IPS-18a (cell line): Measurements from ENCODE around the gene CES2.
"Not testable (repeated sequence)": the region's sequence is repeated elsewhere in the genome, so short reads cannot be mapped to it uniquely, and the experiment has no call there.

Experiments
- H3K27ac ChIP-seq: one replicate; pipeline ENCODE4 v1.5.1; 2013; ENCODE audit warnings: low read length
- H3K27me3 ChIP-seq: one replicate; pipeline ENCODE4 v1.6.1; 2013; ENCODE audit warnings: mild to moderate bottlenecking, low read length; ENCODE audit not compliant: control insufficient read depth, insufficient read depth
- H3K36me3 ChIP-seq: one replicate; pipeline ENCODE4 v1.6.1; 2013; ENCODE audit warnings: low read depth, low read length; ENCODE audit not compliant: control insufficient read depth
- H3K4me1 ChIP-seq: one replicate; pipeline ENCODE4 v1.6.1; 2013; ENCODE audit warnings: low read depth, low read length; ENCODE audit not compliant: control insufficient read depth
- H3K4me3 ChIP-seq: one replicate; pipeline ENCODE4 v1.5.1; 2013; ENCODE audit warnings: low read length
- H3K9ac ChIP-seq: one replicate; pipeline ENCODE4 v1.6.1; 2013; ENCODE audit warnings: mild to moderate bottlenecking, low read length, moderate library complexity
- H3K9me3 ChIP-seq: one replicate; pipeline ENCODE4 v1.6.1; 2013; ENCODE audit warnings: low read depth, low read length; ENCODE audit not compliant: control insufficient read depth

CES2 gene

DNA sequence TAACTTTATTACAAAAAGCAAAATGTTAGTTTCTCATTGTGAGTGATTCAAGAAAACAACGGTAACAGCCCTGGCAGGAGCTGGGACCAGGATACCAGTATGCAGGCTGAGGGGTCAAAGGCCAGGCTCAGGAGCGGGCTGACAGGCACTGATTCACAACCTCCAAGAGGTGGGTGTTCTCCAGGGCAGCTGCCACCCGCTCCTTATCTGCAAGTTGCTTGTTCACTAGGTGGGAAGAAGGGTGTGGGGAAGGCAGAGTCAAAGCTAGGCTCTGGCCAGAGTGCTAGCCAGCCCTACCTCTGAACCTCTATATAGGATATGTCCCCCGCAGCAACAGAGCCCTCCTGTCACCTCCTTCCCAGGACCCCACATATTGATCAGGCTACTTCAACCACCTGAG, 3.2 kb upstream of the CES2 start:
- H3K9me3 ChIP-seq: no peaks in the 10 kb centered on the region
- H3K4me3 ChIP-seq: no peak overlapping the region
- H3K27me3 ChIP-seq: peaks cover 6% of the 10 kb centered on the region
- H3K36me3 ChIP-seq: no peaks in the 10 kb centered on the region
- H3K27ac ChIP-seq: no peak overlapping the region
- H3K4me1 ChIP-seq: peaks cover 7% of the 10 kb centered on the region
- H3K9ac ChIP-seq: no peak overlapping the region

DNA sequence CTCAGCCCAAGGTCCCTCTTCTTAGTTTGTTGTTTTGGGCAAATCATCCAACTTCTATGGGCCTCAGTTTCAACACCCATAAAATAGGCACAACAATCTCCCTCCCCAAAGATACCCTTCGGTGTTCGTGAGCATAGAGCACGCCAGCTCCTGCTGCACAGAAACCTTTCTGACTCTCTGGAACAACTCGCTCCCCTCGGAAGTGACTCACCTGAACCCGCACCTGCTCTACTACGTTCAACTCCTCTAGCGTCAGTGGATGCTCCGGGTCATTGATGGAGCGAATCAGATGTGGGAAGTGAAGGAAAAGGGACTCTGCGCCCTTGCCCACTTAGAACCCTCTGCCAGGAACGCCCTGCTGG, 1.6 kb upstream of the CES2 start:
- H3K27ac ChIP-seq: no peak overlapping the region
- no peaks in the 10 kb centered on the region for H3K36me3 ChIP-seq
- H3K9me3 ChIP-seq: no peaks in the 10 kb centered on the region
- H3K27me3 ChIP-seq: no peaks in the 10 kb centered on the region
- peaks cover 4% of the 10 kb centered on the region for H3K4me1 ChIP-seq
- H3K9ac ChIP-seq: peak overlapping the region; percentile 68
- H3K4me3 ChIP-seq: peak overlapping the region; percentile 90

DNA sequence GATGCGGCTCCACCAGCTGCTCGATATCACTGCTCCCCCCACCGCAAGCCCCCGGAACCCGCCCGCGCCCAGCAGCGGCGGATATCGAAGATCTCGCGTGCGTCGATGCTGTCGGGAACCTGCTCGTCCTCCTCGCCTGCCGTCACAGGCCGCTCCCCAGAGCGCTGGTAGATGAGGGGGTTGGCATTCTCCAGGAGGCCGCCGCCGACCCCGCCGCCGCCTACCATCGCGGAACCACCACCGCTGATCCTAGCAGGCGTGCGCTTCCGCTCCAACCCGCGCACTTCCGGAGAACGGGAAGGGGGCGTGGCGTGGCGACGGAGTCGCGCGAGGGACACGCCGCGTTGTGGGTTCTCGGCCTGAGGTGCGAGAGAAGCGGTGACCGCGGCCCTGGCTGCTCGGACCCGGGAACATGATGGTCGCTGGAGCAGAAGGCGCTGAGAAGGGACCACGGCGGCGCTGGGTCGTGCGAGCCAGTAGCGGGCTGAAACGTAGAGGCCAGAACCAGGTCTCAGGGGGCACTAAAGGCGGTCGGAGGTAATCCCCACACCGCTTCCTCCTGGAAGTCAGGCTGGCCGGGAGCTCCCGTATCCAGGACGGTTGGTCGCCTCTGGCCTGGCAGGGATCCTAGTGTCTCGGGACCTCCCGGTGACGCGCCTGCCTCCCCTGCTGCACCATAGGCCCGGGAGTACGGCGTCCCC, 1.0 kb upstream of the CES2 start, which contains the start of gene CIAO2B:
TSS of gene CIAO2B (minus strand) at position 265 of the 701 bp plus-strand sequence. CDS start at position 227, 38 bp downstream.
- Histone ChIP-seq H3K36me3 (no peaks in the 10 kb centered on the region), H3K9me3 (no peaks in the 10 kb centered on the region), H3K27me3 (no peaks in the 10 kb centered on the region), H3K27ac (no peak within 1 kb of the TSS), H3K9ac (peak within 1 kb of the TSS; percentile 68), H3K4me3 (peak within 1 kb of the TSS; percentile 90), H3K4me1 (peaks cover 4% of the 10 kb centered on the region)

DNA sequence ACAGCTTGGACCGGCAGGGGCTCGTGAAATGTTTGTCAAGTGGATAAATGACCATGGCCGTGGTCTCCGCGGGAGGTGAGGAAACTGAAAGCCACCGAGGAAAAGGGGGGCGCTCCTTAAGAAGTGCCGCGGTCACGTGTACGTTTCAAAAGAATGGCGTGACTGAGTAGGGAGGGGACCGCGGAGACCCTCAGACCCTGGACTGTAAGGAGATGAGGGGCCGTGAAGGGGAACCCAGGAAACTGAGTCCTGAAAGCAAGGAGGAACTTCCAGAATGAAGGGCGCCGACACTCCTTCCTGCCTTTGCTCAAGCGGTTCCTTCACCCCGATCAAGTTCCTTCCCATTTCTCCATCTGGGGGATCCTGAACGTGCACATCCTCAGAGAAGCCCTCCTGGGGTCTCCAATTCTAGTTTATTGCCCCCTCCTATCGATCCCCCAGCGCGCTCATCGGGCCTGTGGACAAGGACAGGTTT, 440 bp upstream of the CES2 start:
- H3K36me3 ChIP-seq, H3K27me3 ChIP-seq, H3K27ac ChIP-seq, H3K4me1 ChIP-seq, H3K9me3 ChIP-seq: not testable (repeated sequence)
- H3K4me3 ChIP-seq: peak overlapping the region; percentile 90
- H3K9ac ChIP-seq: peak overlapping the region; percentile 68

DNA sequence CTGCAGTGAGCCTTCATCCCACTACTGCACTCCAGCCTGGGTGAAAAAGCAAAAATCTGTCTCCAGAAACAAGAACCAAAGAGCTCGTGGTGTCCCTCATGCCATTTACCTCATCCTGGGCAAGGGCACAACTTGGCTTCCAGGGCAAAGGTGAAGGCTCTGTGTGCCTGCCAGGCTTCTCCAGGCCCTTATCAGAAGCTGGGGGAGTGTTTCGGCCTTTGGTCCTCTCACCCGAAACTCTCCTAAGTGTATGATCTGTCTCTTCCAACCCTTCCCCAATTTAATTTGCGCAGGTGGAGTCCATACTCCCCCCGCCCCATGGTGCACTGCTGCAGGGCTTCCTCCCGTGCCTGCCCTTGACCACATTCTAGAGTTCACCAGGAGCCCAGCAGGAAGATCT, 1.1 kb downstream of the CES2 start:
- peaks cover 4% of the 10 kb centered on the region for H3K4me1 ChIP-seq
- no peak overlapping the region for H3K9ac ChIP-seq
- H3K27ac ChIP-seq: no peak overlapping the region

DNA sequence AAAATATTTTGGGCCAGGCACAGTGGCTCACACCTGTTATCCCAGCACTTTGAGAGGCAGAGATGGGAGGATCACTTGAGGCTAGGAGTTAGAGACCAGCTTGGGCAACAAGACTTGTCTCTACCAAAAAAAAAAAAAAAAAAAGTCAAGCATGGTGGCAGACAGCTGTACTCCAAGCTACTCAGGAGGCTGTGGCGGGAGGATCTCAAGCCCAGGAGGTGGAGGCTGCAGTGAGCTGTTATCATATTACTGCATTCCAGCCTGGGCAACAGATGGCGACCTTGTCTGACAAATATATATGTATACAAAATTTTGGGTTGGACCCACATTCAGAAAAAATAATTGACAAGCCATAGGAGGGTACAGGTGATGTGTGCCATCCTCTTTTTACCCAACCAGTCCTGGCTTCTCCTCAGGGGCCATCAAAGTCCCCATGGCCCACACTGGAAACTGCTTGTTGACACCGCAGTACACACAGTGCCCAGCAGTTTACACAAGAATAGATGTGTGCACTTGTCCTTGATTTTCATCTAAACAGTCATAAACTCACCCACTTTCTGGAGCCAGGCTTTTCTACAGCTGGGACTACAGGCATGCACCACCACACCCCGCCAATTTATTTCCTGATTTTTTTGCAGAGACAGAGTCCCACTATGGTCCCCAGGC, 1.7 kb downstream of the CES2 start:
- Histone ChIP-seq H3K27ac (no peak overlapping the region), H3K4me1 (peaks cover 4% of the 10 kb centered on the region), H3K4me3 (no peak overlapping the region), H3K27me3 (no peaks in the 10 kb centered on the region), H3K9ac (no peak overlapping the region), H3K9me3 (no peaks in the 10 kb centered on the region), H3K36me3 (peaks cover 10% of the 10 kb centered on the region)

More for the DNA sequence above, 1.1 kb downstream of the CES2 start:
- no peak overlapping the region for H3K4me3 ChIP-seq
- no peaks in the 10 kb centered on the region for H3K9me3 ChIP-seq
- no peaks in the 10 kb centered on the region for H3K27me3 ChIP-seq
- H3K36me3 ChIP-seq: peaks cover 8% of the 10 kb centered on the region

DNA sequence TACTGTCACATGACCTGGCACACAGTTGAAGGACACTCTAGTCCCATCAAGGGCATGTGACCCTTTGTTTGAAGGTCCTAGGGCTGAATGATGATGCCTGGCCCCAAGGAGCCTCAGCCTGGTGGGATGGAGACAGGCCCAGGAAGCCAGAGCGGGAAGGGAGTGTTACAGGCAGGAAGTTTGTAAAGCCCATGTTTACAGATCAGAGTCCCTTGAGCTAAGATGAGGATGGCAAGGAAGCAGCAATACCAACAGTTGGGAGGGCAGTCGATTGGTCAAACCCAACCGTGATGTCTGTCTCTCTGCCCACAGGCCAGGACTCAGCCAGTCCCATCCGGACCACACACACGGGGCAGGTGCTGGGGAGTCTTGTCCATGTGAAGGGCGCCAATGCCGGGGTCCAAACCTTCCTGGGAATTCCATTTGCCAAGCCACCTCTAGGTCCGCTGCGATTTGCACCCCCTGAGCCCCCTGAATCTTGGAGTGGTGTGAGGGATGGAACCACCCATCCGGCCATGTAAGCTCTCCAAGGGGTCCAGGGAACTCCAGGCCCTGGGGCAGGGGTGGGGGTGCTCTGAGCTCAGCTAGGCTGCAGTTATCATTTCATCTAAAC, 2.5 kb downstream of the CES2 start:
- Histone ChIP-seq H3K27ac (no peak overlapping the region), H3K4me1 (peaks cover 4% of the 10 kb centered on the region), H3K9ac (no peak overlapping the region), H3K27me3 (no peaks in the 10 kb centered on the region), H3K4me3 (no peak overlapping the region), H3K36me3 (peaks cover 11% of the 10 kb centered on the region), H3K9me3 (no peaks in the 10 kb centered on the region)

DNA sequence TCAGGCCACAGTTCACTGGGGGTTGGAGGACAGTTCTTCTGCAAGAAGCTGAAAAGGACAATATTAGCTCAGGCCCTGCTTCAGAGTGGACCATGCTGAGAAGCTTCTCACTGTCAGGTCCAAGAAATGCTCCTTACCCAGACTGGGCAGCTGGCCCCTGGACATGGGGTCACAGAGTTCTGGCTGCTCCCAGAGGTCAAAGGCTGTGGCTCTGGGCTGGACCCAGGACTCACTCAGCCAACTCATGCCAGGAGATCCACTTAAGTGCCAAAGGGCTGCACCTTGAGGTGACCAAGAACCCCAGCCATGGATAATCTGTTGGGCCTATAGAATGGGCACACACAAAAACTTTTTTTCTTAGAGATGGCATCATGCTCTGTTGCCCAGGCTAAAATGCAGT, 4.0 kb downstream of the CES2 start:
- Histone ChIP-seq H3K36me3 (peaks cover 11% of the 10 kb centered on the region), H3K27ac (no peak overlapping the region), H3K27me3 (no peaks in the 10 kb centered on the region)

DNA sequence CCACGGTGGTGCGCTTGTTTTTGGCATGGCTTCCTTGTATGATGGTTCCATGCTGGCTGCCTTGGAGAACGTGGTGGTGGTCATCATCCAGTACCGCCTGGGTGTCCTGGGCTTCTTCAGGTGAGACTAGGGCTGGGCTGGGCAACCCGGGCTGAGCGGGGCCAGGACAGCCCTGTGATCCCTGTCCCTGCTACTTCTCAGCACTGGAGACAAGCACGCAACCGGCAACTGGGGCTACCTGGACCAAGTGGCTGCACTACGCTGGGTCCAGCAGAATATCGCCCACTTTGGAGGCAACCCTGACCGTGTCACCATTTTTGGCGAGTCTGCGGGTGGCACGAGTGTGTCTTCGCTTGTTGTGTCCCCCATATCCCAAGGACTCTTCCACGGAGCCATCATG, 4.9 kb downstream of the CES2 start:
- Histone ChIP-seq H3K4me3 (no peak overlapping the region), H3K27ac (no peak overlapping the region), H3K27me3 (no peaks in the 10 kb centered on the region), H3K36me3 (peaks cover 11% of the 10 kb centered on the region), H3K9me3 (no peaks in the 10 kb centered on the region), H3K9ac (no peak overlapping the region), H3K4me1 (no peaks in the 10 kb centered on the region)

More for the DNA sequence above, 4.0 kb downstream of the CES2 start:
- no peak overlapping the region for H3K9ac ChIP-seq
- H3K9me3 ChIP-seq: no peaks in the 10 kb centered on the region
- no peaks in the 10 kb centered on the region for H3K4me1 ChIP-seq
- no peak overlapping the region for H3K4me3 ChIP-seq

DNA sequence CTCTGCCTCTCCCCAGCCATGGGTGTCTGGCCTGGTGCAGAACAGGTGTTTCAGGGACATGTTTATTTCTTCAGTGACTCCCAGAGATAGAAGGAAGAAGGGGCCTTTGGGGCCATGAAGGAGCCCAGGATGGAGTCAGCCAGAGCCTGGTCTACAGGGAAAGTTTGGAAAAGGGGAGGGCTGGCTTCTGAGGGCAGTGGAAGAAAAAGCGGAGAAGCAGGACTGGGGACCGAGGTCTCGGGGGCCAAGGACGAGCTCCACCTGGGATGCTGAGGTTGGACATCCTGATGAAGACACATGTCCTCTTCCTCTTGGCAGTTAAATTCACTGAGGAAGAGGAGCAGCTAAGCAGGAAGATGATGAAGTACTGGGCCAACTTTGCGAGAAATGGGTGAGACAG, 7.7 kb downstream of the CES2 start:
- H3K27ac ChIP-seq: no peak overlapping the region
- no peaks in the 10 kb centered on the region for H3K27me3 ChIP-seq
- no peak overlapping the region for H3K9ac ChIP-seq
- peaks cover 11% of the 10 kb centered on the region for H3K36me3 ChIP-seq
- no peaks in the 10 kb centered on the region for H3K9me3 ChIP-seq
- H3K4me1 ChIP-seq: no peaks in the 10 kb centered on the region
- H3K4me3 ChIP-seq: no peak overlapping the region

DNA sequence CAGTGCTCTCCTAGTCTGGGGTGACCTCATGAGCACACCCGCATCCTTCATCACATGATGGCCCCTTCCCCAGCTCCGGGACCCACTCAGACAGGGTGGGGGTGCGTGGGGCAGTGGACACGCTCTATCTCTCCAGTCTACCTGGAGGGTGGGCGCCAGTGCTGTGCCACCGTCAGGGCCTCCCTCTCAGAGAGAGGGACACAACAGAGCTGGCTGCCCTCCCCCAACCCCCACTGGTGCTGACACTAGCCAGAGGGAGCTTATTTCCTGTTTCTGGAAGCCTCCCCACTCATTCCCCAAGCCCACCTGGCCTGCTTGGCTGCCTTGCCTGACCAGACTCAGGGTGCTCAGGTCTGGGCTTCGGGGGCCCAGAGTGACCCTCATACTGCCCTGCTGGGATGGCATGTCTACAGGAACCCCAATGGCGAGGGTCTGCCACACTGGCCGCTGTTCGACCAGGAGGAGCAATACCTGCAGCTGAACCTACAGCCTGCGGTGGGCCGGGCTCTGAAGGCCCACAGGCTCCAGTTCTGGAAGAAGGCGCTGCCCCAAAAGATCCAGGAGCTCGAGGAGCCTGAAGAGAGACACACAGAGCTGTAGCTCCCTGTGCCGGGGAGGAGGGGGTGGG, 8.2 kb downstream of the CES2 start:
- Histone ChIP-seq H3K36me3 (peaks cover 11% of the 10 kb centered on the region), H3K27me3 (no peaks in the 10 kb centered on the region), H3K4me1 (no peaks in the 10 kb centered on the region), H3K9ac (no peak overlapping the region), H3K4me3 (no peak overlapping the region), H3K9me3 (no peaks in the 10 kb centered on the region), H3K27ac (no peak overlapping the region)
